Hematopoietic multipotent progenitor cell treated with erythropoietin and hydrocortisone succinate and interleukin-3 and kit ligand, for 8 days (in vitro differentiated cells): ENCODE data around the gene AGBL4.

Experiments
- DNase-seq: peaks from one replicate; pipeline ENCODE4 v3.0.0-alpha.2; 2015

AGBL4 gene

DNA sequence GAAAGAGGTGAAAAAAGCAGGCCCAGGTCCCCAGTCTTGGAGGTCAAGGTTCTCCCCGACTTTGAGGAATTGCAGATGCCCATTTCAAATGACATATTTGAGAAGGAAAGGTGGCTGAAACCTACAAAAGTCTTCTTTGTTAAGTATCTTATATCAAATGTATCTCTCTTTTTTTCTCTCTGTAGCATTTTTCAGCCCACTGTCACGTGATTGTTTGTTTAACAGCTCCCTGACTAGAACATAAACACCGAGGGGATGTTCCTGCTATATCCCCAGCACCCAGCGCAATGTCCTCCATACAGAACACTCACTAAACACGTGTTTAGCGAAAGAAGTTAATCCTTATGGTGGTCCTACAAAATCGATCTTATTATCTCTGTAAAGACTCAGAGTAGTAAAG is 1274.7 kb downstream of the AGBL4 start:
- no peak for DNase-seq

GRCh38 chr1:48746906-48747305 is 1276.8 kb downstream of the AGBL4 start:
- no peak for DNase-seq

- DNase-seq = no peak
These were observed 1279.7 kb downstream of the AGBL4 start for GRCh38 chr1:48744032-48744431.

DNA sequence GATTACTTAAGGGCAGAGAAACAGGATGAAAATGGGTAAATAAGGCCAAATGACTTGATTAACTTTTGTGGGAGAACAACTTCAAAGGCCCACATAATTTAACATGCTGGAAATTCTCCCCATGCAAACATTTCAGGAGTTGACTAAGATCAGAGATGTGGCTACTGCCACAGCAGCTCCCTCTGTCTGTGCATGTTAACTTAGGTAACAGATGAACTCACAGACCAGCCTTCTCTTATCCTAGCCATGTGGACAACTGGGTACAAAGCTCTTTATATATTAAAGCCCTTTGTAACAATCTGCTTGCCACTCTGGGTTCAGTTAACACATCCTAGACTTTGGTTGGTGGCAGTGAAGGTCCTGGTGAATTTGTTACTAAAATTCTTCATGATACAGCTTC is 1280.3 kb downstream of the AGBL4 start:
- DNase-seq = no peak

DNA sequence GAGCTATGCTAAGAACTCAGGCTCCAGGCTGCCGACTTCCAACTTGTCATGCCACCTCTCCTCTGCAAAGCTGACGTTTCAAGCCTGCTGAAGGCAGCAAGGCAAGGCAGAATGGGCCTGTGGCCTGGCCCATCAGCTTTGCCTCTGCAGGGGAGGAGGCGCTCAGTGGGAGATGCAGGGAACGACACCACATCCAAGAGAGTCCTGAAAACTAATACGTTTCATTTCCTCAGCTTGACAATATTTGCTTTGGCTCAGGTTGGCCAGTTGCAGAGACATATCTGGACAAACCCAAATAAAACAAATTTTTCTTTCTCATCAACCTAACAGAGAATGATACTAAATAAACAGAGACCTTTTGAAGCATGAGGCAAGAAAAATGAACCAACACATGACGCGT is 1282.4 kb downstream of the AGBL4 start:
- no peak for DNase-seq

GRCh38 chr1:48740621-48741020 is 1283.1 kb downstream of the AGBL4 start:
- no peak for DNase-seq

GRCh38 chr1:48739091-48739490 is 1284.7 kb downstream of the AGBL4 start:
- DNase-seq = no peak

- no peak for DNase-seq
These were observed 1285.4 kb downstream of the AGBL4 start for GRCh38 chr1:48738356-48738755.

GRCh38 chr1:48735796-48736195 is 1288.0 kb downstream of the AGBL4 start:
- DNase-seq = no peak

GRCh38 chr1:48730164-48730910 is 1293.4 kb downstream of the AGBL4 start:
- DNase-seq = no peak

DNA sequence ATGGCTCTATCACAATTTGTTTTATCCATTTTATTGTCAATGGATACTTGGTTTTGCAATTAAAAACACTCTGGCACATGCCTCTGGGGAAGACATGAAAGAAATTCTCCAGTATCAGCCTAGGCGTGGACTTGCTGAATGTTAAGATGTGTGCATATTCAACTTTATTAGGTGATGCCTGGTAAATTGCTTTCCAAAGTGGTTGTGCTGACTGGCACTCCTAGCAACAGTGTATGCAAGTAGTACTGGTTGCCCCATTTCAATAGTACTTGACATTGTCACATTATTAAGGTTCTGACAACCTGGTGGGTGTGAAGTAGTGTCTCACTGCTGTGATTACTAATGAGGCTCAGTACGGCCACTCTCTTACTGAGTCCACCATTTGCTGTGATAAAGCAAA is 1295.2 kb downstream of the AGBL4 start:
- DNase-seq = no peak

DNA sequence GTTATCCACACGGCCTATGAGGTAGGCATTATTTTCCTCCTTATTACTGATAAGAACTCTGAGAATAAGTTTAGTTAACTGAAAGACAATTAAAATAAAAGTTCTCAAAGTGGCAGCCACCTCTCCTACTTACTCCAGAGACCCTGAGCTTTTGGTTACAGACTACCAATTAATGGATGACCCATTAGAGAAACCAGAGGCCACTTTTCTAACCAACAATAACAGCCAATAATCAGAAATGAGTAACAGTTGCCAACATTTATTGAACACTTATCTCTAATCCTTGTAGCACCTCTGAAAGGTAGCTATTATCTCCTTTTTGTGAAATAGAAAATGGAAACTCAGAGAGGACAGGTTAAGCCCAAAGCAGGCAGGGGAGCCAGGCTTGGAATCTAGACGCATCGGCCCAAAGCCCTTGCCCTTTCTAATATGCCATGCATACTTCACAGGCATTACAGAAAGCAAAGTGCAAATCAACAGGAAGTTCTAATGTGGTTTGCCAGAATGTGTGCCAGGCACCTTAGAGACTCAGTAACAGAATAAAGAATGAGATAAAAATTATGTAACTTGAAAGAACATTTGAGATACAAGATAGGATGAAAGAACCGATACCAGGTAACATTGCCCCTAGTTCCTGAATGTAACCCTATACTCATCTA is 1297.1 kb downstream of the AGBL4 start:
- DNase-seq = no peak

GRCh38 chr1:48726139-48726538 is 1297.6 kb downstream of the AGBL4 start:
- no peak for DNase-seq

- DNase-seq = no peak
These were observed 1298.3 kb downstream of the AGBL4 start for GRCh38 chr1:48725341-48726046.

- DNase-seq = no peak
These were observed 1302.8 kb downstream of the AGBL4 start for GRCh38 chr1:48720929-48721328.

- no peak for DNase-seq
These were observed 1305.0 kb downstream of the AGBL4 start for GRCh38 chr1:48718705-48719104.

DNA sequence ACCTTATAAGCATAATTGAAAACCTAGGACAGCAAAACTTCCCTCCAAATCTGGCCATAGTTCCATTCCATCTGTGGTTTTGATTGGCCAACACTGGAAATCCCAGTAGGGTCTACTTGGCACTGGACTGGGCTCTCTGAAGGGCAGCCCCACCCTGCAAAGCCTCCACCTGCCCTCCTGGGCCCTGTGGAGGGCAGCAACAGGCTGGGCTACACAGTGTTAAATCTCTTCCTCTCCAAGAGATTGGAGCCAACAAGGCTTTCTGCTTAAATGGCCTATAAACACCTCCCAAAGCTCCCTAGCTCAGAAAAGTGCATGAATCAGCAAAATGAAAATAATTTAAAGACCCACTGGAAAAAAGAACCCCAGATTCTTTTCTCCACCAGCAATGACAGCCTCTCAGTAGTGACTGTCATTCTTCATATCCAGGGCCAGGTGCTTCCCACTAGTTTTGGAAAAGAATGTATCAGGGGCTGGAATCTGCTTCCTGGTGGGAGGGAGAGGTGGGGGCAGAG is 1305.6 kb downstream of the AGBL4 start:
- no peak for DNase-seq

GRCh38 chr1:48717082-48717481 is 1306.7 kb downstream of the AGBL4 start:
- DNase-seq = no peak

DNA sequence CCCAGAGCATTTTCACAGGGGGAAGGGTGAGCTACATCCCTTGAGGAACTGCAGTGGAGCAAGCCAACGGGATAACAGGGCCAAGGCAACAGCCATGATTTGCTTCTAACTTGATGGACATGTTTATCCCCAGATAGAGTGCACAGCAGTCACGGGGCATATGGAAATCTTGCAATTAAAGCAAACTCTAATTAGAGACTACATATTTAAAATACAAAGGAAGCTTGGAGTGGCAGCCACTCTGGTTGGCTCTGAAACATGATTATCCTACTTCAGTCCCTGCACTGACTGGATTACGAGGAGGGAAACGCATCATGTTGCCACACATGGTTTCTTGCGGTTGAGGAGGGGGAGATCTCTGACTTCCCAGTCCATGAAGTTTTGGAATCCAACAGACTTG is 1307.8 kb downstream of the AGBL4 start:
- DNase-seq = no peak

GRCh38 chr1:48710915-48711314 is 1312.8 kb downstream of the AGBL4 start:
- DNase-seq = no peak

DNA sequence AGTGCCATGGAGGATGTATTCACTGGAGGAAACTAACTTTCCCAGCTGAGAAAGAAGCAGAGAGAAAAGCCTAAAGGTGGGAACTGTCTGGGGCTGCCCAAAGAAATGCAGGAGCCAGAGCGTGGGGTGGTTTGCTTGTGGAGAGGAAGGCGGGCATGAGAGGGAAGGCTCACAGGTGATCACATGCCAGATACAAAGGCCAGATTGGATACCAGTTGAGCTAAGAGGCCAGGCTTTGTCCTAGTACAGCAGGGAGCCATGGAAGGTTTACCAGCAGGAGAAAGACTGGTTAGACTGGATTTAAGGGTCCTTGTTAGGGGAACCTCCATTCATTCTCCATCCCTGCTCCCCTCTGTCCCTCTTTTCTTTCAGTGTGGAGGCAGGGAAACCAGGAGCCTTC is 1313.4 kb downstream of the AGBL4 start:
- DNase-seq = no peak

- DNase-seq = no peak
These were observed 1319.0 kb downstream of the AGBL4 start for GRCh38 chr1:48704736-48705135.

- DNase-seq = no peak
These were observed 1322.3 kb downstream of the AGBL4 start for GRCh38 chr1:48701445-48701844.
